GM12878 (cell line): ENCODE results near the gene KRTAP10-11. TPM values are rescaled to one million over a fixed set of nuclear protein-coding genes. Genes with fewer than 3 reads are reported as not detected.

Experiments used
- ATAC-seq: fragments of 200-7000 bp; cut with Tn5 transposase; 3 replicates; pipeline ENCODE4 v1.9.1; 2020; ENCODE audit warnings: mild to moderate bottlenecking, moderate library complexity
- BruUV-seq: library from RNA; stranded (reverse); fragments of 400-500 nt; replicated peaks from 2 replicates; lab custom pipeline; 2021; lab: Mats Ljungman, UMichigan
- CTCF ChIA-PET: fragments of 300-600 bp; sonication (Branson Sonifier 250); formaldehyde crosslinking; extraction: SDS; loops from one replicate; lab custom pipeline; 2021; ENCODE audit warnings: inconsistent platforms; lab: Yijun Ruan, JAX
- POLR2A ChIA-PET: fragments of 350-600 bp; formaldehyde crosslinking; extraction: SDS; loops from one replicate; lab custom pipeline; 2021; ENCODE audit warnings: inconsistent platforms; lab: Charles Lee
- RAD21 ChIA-PET: fragments of 300-600 bp; sonication (Branson Sonifier 250); formaldehyde crosslinking; loops from one replicate; lab custom pipeline; 2023; ENCODE audit warnings: antibody characterized with exemption; ENCODE audit not compliant: unreplicated experiment; lab: Charles Lee
- SMC1A ChIA-PET: fragments of 300-600 bp; sonication (Branson Sonifier 250); formaldehyde crosslinking; loops from one replicate; lab custom pipeline; 2023; ENCODE audit not compliant: unreplicated experiment, uncharacterized antibody; lab: Charles Lee
- DNase-seq: peaks from one replicate; pipeline ENCODE4 v3.0.0-alpha.2; 2011; ENCODE audit warnings: low read depth, low spot score
- FAIRE-seq: peaks from 3 replicates; lab custom pipeline; 2011; peaks lifted over from hg19 to GRCh38; lab: Jason Lieb, UNC
- H2AFZ ChIP-seq: 2 replicates; pipeline ENCODE4 v1.6.0; 2011; ENCODE audit warnings: low read depth, low read length, control low read depth; ENCODE audit not compliant: control insufficient read depth
- H3K27ac ChIP-seq: 2 replicates; pipeline ENCODE4 v1.5.1; 2011; ENCODE audit warnings: control low read depth; ENCODE audit not compliant: control insufficient read depth, insufficient read depth
- H3K27me3 ChIP-seq, 2 experiments: replicated peaks in 1 of 2; 2 replicates each; pipeline versions ENCODE4 v1.6.0 to v1.6.1; 2011; ENCODE audit warnings: low read length in 1 of 2; ENCODE audit not compliant: control insufficient read depth in 2 of 2, insufficient read depth in 2 of 2
- H3K36me3 ChIP-seq, 2 experiments: 2 replicates each; pipeline ENCODE4 v1.5.1; 2011; ENCODE audit warnings: low read length in 1 of 2; ENCODE audit not compliant: control insufficient read depth in 2 of 2, insufficient read depth in 2 of 2
- H3K4me1 ChIP-seq: 2 replicates; pipeline ENCODE4 v1.6.1; 2011; ENCODE audit warnings: mild to moderate bottlenecking, low read length, moderate library complexity, mixed read lengths; ENCODE audit not compliant: control insufficient read depth, insufficient read depth
- H3K4me2 ChIP-seq: 2 replicates; pipeline ENCODE4 v1.6.0; 2011; ENCODE audit warnings: control low read depth; ENCODE audit not compliant: control insufficient read depth, insufficient read depth
- H3K4me3 ChIP-seq: fragments of 200-600 bp; sonication (generic); 2 replicates; pipeline ENCODE4 v1.5.1; 2016
- H3K79me2 ChIP-seq: 2 replicates; pipeline ENCODE4 v1.6.0; 2011; ENCODE audit warnings: low read length; ENCODE audit not compliant: control insufficient read depth, insufficient read depth
- H3K9ac ChIP-seq: 2 replicates; pipeline ENCODE4 v1.8.0; 2011; ENCODE audit warnings: low read length, control low read depth, mixed read lengths; ENCODE audit not compliant: control insufficient read depth, insufficient read depth
- H3K9me3 ChIP-seq: replicated peaks from 3 replicates; pipeline ENCODE4 v1.5.1; 2011; ENCODE audit warnings: mild to moderate bottlenecking, low read length; ENCODE audit not compliant: control insufficient read depth, insufficient read depth
- H4K20me1 ChIP-seq: 2 replicates; pipeline ENCODE4 v1.6.0; 2011; ENCODE audit not compliant: control insufficient read depth, insufficient read depth
- ESRRA ChIP-seq: IDR thresholded peaks from 2 replicates; pipeline ENCODE4 v1.6.1; 2012; ENCODE audit warnings: mild to moderate bottlenecking, low read length, improper control_type of control experiment
- POLR2AphosphoS2 ChIP-seq: IDR thresholded peaks from 2 replicates; pipeline ENCODE4 v1.6.1; 2011; ENCODE audit warnings: low read depth, mild to moderate bottlenecking, low read length, improper control_type of control experiment, moderate library complexity
- SMAD1 ChIP-seq: fragments of 450-650 bp; IDR thresholded peaks from 2 replicates; pipeline ENCODE4 v1.6.1; 2018; ENCODE audit warnings: mild to moderate bottlenecking, low read depth; ENCODE audit not compliant: partially characterized antibody
- SP1 ChIP-seq: IDR thresholded peaks from one replicate; pipeline ENCODE4 v1.6.1; 2011; ENCODE audit warnings: low read depth, low read length
- WGBS: methylation state at CpG from one replicate; pipeline ENCODE4 v1.1.6; 2016; ENCODE audit warnings: low lambda C conversion rate; ENCODE audit not compliant: insufficient replicate concordance, insufficient coverage; ENCODE audit errors: missing lambda C conversion rate; 5-methylcytosine and 5-hydroxymethylcytosine counted together
- in situ Hi-C: fragments of 300-500 bp; cut with MboI; formaldehyde crosslinking; loops from 9 replicates; pipeline ENCODE4 v1.14.3; 2018; ENCODE audit warnings: mixed read lengths
- intact Hi-C: fragments of 100-400 bp; cut with micrococcal nuclease; formaldehyde crosslinking; loops from one replicate; pipeline ENCODE4 v1.14.2; 2022; ENCODE audit not compliant: unreplicated experiment
- polyA plus RNA-seq, 11 experiments: library from polyadenylated mRNA; depleted of rRNA in 4 of 11; unstranded in 6 of 11; stranded (reverse) in 5 of 11; fragments of >200 nt; fragmentation: Nextera tagmentation in 4 of 11; fragmentation: Illumina TruSeq in 1 of 11; extraction: Ambion mirVana in 4 of 11; extraction: Trizol in 1 of 11; gene quantifications; 1 replicate in 1 of 11; 2 replicates in 10 of 11; pipeline versions ENCODE4 v1.2.1 to v1.2.3, GENCODE V29; 2011 to 2016; ENCODE audit warnings: inconsistent platforms in 2 of 11, missing spikeins in 2 of 11, low read depth in 1 of 11
- total RNA-seq, 4 experiments: library from RNA; depleted of rRNA in 3 of 4; stranded (reverse); fragments of >200 nt in 3 of 4; fragmentation: Illumina TruSeq in 1 of 4; extraction: Trizol in 1 of 4; gene quantifications; 2 replicates each; pipeline versions ENCODE4 v1.2.1 to v1.2.3, GENCODE V29; 2013 to 2021
- TF ChIP-seq, protein P1 (sequence below): fragments of 450-650 bp; IDR thresholded peaks from 2 replicates; pipeline ENCODE4 v1.6.1; 2017; ENCODE audit warnings: mild to moderate bottlenecking, moderate library complexity
- TF ChIP-seq, protein P2 (sequence below): fragments of 450-650 bp; IDR thresholded peaks from 2 replicates; pipeline ENCODE4 v1.6.1; 2016; ENCODE audit warnings: mild to moderate bottlenecking
- TF ChIP-seq, protein P3 (sequence below): IDR thresholded peaks from 2 replicates; pipeline ENCODE4 v1.6.1; 2012; ENCODE audit warnings: mild to moderate bottlenecking, low read depth, low read length

Gene KRTAP10-11
- total and polyA plus RNA-seq, 10 of the 15 experiments (the other 5 are each of a cell fraction or from before 2014, with no cell fraction given) = not detected

DNA sequence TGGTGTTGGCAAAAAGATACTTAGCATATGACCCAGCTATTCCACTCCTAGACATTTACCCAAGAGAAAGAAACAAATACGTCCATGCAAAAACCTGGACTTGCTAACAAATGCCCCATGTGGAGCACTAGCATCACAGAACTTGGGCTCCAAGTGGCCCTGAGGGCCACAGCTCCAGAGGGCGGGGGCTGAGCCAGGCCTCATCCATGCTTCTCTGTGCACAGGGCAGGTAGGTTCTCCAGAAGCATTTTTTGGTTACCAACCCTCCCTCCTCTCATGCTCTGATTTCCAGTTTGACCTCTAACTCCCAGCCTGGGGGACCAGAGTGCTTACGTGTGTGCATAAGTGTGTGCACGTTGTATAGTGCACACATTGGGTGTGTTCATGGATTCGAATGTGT is 18.5 kb downstream of the KRTAP10-11 start:
- POLR2A ChIA-PET = no interaction called here
- H3K9me3 ChIP-seq = no peaks in the 10 kb centered on the region; the same call in 2 of the 3 replicates

More for the DNA sequence above, 18.5 kb downstream of the KRTAP10-11 start:
- Histone ChIP-seq H3K27me3 (no peaks in the 10 kb centered on the region), H3K9ac (no peak overlapping the region), H2AFZ (no peak overlapping the region), H3K4me2 (no peak overlapping the region), H4K20me1 (no peaks in the 10 kb centered on the region), H3K4me1 (no peaks in the 10 kb centered on the region), H3K4me3 (no peak overlapping the region), H3K27ac (no peak overlapping the region), H3K79me2 (no peaks in the 10 kb centered on the region), H3K36me3 (no peaks in the 10 kb centered on the region)
- no TSS peak for BruUV-seq
- DNase-seq (no peak), FAIRE-seq (no peak), ATAC-seq (no peak)
- SMC1A ChIA-PET = no interaction called here
- RAD21 ChIA-PET = no interaction called here
- in situ Hi-C loops = no loop called here
- CTCF ChIA-PET = no interaction called here
- intact Hi-C loops = no loop called here
- 46% methylated on average over 5 of the region's 5 CpGs for WGBS
- TF ChIP-seq POLR2AphosphoS2 (no peak), ESRRA (no peak), SP1 (no peak), SMAD1 (no peak)
- TF ChIP-seq, protein P1, sequence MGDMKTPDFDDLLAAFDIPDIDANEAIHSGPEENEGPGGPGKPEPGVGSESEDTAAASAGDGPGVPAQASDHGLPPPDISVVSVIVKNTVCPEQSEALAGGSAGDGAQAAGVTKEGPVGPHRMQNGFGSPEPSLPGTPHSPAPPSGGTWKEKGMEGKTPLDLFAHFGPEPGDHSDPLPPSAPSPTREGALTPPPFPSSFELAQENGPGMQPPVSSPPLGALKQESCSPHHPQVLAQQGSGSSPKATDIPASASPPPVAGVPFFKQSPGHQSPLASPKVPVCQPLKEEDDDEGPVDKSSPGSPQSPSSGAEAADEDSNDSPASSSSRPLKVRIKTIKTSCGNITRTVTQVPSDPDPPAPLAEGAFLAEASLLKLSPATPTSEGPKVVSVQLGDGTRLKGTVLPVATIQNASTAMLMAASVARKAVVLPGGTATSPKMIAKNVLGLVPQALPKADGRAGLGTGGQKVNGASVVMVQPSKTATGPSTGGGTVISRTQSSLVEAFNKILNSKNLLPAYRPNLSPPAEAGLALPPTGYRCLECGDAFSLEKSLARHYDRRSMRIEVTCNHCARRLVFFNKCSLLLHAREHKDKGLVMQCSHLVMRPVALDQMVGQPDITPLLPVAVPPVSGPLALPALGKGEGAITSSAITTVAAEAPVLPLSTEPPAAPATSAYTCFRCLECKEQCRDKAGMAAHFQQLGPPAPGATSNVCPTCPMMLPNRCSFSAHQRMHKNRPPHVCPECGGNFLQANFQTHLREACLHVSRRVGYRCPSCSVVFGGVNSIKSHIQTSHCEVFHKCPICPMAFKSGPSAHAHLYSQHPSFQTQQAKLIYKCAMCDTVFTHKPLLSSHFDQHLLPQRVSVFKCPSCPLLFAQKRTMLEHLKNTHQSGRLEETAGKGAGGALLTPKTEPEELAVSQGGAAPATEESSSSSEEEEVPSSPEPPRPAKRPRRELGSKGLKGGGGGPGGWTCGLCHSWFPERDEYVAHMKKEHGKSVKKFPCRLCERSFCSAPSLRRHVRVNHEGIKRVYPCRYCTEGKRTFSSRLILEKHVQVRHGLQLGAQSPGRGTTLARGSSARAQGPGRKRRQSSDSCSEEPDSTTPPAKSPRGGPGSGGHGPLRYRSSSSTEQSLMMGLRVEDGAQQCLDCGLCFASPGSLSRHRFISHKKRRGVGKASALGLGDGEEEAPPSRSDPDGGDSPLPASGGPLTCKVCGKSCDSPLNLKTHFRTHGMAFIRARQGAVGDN = no peak
- TF ChIP-seq, protein P2, sequence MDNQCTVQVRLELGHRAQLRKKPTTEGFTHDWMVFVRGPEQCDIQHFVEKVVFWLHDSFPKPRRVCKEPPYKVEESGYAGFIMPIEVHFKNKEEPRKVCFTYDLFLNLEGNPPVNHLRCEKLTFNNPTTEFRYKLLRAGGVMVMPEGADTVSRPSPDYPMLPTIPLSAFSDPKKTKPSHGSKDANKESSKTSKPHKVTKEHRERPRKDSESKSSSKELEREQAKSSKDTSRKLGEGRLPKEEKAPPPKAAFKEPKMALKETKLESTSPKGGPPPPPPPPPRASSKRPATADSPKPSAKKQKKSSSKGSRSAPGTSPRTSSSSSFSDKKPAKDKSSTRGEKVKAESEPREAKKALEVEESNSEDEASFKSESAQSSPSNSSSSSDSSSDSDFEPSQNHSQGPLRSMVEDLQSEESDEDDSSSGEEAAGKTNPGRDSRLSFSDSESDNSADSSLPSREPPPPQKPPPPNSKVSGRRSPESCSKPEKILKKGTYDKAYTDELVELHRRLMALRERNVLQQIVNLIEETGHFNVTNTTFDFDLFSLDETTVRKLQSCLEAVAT = no peak
- TF ChIP-seq, protein P3, sequence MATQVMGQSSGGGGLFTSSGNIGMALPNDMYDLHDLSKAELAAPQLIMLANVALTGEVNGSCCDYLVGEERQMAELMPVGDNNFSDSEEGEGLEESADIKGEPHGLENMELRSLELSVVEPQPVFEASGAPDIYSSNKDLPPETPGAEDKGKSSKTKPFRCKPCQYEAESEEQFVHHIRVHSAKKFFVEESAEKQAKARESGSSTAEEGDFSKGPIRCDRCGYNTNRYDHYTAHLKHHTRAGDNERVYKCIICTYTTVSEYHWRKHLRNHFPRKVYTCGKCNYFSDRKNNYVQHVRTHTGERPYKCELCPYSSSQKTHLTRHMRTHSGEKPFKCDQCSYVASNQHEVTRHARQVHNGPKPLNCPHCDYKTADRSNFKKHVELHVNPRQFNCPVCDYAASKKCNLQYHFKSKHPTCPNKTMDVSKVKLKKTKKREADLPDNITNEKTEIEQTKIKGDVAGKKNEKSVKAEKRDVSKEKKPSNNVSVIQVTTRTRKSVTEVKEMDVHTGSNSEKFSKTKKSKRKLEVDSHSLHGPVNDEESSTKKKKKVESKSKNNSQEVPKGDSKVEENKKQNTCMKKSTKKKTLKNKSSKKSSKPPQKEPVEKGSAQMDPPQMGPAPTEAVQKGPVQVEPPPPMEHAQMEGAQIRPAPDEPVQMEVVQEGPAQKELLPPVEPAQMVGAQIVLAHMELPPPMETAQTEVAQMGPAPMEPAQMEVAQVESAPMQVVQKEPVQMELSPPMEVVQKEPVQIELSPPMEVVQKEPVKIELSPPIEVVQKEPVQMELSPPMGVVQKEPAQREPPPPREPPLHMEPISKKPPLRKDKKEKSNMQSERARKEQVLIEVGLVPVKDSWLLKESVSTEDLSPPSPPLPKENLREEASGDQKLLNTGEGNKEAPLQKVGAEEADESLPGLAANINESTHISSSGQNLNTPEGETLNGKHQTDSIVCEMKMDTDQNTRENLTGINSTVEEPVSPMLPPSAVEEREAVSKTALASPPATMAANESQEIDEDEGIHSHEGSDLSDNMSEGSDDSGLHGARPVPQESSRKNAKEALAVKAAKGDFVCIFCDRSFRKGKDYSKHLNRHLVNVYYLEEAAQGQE = no peak
